HG03460 (cell line): ENCODE measurements around the gene ANKRD39.

Experiments
- ATAC-seq: cut with Tn5 transposase; IDR thresholded peaks from one replicate; pipeline ENCODE4 v1.9.1; 2021; ENCODE audit not compliant: unreplicated experiment

The ANKRD39 gene

DNA sequence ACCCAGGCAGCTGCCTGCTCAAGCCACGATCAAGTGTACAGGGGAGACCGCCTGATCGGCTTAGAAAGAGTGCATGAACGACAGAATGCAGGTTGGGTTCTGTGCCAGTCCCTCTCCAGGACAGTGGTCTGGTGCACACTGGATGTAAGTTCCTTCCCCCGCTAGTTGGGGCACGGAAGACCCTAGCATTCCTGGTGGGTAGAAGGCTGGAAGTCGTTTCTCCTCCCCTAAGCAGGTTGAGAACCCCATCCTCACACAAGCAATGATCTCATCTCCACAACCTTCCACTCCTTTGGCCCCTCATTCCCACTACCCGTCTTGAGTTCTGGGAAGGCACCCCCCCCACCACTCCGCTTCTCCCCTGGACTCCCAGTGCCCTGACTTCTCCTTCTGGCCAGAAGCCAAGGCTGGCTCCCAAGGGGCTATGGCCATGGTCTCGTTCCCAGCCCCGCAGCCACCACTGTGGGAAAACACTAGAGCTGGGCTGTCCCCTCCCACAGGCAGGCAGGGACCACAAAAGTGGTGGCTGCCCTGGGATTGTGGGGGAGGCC is 1.4 kb upstream of the ANKRD39 start:
- ATAC-seq = no peak

DNA sequence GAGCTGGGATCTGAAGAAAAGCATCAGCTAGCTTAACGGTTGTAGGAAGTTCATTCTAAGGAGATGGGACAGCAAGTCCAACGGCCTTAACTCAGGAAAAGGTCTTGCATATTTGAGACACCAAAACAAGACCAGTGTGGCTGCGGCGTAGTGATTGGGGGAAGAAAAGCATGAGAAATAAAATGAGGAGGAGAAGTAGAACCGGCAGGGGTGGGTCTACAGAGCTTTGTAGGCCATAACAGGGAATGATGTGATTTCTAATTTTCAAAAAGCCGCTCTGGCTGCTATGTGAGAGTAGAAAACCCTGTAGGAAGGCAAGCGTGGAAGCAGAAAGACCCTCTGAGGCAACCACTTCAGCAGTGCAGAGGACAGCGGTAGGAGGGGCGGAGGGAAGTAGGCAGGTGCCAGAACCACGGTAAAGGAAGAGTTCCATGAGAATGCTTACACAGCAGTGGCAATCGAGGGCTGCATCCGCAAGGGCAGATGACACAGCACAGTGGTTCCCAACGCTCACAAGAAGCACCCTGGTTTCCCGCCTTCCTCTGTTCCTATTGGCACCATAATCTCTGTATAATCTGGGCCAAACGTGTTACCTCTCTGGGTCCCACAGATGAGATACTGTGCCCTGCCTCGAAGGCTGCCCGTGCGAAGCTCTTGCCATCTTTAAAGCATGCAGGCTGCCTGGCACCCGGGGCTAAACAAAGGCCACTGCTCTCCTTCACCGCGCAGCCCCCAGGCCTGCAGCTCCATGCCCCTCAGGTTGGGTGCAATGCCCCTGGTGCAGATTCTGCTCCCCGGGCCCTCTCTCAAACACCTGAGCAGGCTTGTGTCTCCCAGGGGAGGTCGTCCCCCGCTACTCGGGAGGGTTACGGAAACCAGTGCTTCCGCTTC is 795 bp downstream of the ANKRD39 start:
- peak; percentile 21 for ATAC-seq

DNA sequence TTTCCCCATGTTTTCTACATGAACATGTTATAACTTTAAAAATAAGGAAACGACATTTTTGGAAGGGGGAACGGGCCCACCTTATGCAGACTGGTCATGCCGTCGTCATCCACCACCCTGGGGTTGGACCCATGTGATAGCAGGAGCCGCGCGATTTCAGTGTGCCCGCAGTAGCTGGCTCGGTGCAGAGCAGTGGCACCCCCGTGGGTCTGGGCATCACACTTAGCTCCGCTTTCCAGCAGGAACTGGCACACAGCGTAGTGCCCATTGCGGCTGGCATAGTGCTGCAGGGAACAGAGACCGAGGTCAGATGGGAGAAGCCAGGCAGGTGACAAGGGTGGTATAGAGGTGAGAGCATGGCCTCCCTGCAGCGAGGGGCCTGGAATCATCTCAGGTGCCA is 4.5 kb downstream of the ANKRD39 start:
- no peak for ATAC-seq

DNA sequence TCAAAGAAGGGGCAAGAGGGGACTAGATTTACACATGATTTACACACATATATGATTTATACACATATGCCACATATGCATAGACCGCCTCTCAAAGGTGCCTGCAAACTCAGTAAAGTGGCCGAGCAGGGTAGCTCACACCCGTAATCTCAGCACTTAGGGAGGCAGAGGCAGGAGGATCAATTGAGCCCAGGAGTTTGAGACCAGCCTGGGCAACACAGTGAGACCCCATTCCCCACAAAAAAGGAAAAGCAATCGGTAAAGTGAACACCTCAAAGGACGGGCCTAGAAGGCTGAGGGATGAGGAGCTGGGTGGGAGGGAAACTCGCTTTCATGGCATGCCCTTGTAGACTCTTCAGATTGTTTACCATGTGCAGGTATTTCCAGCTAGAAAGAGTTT is 5.1 kb downstream of the ANKRD39 start:
- ATAC-seq = no peak

DNA sequence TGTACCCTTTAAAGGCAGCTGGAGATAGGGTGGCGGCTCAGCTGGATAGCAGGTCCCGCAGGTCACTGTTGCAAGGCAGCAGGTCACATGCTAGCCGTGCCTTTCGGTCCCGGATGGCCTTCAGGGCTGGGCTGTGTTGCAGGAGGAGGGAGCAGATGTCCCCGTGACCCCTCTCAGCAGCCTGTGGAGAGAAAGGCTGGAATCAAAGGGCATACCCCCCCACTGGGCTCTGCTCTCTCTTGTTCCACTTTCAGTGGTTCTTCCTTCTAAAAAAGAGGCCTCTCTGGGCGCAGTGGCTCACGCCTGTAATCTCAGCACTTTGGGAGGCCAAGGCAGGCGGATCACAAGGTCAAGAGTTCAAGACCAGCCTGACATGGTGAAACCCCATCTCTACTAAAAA is 9.6 kb downstream of the ANKRD39 start:
- no peak for ATAC-seq

DNA sequence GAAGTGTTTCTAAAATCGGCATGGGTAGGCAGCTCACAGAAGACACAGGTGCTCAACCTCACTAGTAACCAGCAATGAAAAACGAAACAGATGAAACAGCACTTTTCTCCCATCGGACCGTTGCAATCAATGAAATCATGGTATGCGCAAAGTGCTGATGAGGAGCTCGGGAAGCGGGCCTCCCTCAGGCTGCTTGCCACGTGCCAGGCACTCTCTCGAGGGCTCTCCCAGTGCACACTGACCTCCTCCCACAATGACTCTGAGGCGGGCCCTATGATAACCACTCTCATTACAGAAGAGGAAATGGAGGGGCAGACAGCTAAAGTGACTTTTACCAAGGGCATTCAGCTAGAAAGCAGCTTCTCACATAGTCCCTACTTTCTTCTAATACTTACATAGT is 10.2 kb downstream of the ANKRD39 start:
- ATAC-seq = no peak

DNA sequence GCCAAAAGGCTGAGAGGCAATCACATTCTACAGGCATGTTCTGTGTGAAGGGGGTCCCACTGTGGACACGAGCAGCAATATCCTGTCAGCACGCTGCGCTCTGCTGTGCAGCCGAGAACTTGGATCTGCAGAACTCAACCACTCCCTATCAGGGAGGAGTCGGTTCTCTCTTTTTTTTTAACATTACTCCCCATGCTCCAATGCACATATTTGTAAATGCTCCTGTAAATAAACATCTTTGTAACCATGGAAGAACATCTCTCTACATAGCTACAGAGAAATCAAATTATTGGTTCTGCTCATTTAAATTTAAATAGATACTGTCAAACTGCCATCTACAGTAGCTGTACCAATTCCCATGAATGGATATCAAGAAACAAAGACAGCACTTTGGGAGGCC is 11.0 kb downstream of the ANKRD39 start:
- ATAC-seq = no peak

DNA sequence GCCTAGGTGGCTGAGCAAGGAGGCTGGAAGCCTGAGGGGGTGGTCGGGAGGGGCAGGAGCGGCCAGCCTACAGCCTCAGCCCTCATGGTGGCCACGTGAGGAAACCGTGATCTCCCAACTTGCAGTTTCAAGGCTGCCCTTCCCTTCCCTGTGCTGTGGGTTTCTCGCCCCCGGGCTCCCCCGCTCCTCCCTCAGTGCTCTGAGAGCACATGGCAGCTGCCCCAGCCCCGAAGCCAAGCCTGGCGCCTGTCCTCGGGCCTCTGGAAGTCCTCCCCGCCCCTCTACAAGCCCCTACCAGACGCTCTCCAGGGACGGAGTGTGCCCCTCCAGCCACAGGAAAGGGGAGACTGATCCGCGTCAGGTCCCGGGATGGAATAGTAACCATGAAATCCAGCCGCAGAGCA is 13.4 kb downstream of the ANKRD39 start:
- ATAC-seq = no peak

DNA sequence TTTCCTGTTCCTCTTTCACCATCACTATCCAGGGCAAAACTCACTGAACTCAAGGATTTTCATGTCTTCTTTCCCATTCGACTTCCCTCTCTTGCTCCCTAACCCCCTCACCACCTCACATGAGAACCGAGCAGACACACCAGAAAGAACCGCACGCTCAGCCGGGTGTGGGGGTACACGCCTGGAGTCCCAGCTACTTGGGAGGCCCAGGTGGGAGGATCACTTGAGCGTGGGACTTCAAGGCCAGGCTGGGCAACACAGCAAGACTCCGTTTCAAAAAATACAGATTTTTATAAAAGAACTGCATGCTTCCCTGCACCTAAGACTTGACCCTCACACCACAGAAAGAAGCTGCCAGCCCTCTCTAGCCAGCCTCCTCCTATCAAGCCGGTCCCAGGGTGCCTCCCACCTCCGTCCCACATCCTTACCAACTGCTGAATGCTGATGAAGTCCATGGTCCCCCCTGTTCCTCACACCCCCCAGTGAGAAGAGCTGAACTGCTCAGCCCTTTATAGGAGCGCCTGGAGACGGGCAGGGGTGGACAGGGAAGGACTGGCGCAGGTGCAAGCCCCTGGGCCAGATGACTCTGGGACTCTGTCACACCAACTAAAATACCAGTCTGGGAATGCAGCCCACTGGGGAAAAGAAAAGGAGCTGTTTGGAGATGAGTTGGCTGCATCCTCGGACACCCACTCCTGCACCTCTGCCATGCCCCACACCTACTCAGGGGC is 14.1 kb downstream of the ANKRD39 start, which contains the start of gene ANKRD23:
ANKRD23 (minus strand) TSS at position 484 of the 731 bp plus-strand sequence; CDS start at position 455, 29 bp downstream.
- no peak for ATAC-seq

DNA sequence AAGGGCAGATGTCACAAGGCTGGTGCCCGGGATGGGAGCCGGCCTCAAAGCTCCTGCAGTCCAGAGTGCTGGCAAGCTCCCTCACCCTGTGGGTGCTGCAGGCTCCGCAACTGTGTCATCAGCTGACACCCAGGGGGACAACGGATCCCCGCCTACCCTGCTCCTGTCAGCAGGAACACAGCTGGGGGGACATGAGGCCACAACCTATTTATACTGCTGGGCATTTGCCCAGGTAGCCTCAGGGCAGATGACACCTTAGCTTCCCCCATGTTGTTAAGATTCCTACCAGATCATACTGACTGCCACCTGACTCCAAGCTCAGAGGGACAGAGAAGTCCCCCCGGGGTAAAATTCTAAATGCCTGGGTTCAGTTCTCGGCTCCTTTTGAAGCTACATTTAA is 15.2 kb downstream of the ANKRD39 start:
- ATAC-seq = no peak

DNA sequence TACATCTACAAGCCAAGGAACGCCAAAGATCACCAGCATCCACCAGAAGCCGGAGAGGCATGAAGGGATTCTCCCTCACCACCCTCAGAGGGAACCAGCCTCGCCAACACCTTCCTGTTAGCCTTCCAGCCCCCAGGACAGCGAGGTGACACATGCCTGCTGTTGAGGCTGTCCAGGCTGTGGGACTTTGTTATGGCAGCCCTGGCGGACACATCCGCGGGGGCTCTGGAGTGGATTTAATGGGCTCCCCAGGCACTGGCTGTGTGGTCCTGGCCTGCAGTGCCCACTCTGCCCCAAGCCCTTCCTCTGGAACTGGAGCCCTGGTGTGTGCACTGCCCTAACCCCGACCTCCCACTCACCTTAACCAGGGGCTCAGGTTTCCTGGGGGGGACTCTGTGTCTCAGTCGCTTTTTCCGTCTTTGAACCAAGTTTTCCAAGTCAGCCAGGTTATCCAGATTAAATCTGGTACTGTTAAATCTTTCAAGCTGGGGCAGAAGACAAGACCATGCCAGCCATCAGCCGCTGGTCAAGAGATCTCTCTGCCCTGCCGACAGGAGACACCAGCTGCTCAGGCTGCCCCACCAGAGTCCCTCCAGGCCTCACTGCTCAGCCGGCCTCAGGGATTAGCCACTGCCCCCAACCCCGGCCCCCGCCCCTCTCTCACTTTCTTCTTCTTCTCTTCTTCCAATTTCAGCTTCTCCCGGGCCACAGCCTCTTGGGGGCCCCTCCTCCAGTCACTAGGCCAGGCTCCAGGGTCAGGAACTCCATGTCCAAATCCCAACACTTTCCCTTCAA is 15.9 kb downstream of the ANKRD39 start:
- ATAC-seq = no peak

DNA sequence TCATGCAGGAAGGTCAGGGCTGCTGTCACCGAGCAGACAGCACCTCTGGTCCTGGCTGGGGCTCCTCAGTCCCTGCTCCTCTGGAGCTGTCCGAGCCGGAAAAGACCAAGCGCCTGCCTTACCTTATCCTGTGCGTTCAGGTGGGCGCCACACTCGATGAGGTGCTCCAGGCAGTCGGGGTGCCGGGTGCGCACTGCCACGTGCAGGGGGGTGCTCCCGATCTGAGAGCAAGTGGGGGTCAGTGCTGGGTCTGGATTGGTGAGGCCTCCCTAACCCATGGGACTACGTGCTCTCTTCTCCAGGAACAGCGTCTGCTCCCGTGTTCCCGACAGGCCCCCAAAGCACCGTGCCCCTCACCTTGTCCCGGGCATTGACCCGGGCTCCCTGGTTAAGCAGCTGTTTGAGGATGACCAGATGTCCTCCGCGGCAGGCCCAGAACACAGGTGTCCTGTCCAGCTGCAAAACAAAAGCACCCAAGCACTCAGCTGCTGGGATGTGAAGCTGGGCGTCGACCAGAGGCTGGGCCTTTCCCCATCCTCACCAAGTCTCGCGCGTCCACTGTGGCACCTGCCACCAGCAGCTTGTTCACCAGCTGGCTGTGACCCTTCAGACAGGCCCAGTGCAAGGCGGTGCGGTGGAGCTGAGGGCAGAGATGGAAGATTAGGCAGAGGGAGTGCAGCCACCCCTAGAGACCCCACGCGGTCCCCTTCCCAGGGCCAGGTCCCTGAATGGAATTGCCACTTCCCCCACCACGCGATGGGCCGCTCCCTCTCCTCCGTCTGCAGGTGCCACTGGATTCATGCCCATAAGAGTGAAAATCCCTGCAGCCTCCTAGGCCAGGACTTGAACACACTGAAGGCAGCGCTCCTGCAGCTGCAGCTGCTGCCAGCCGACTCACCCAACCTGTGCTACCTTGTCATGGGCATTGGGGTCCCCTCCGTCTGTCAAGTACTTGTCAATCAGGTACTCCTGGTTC is 17.7 kb downstream of the ANKRD39 start:
- no peak for ATAC-seq

DNA sequence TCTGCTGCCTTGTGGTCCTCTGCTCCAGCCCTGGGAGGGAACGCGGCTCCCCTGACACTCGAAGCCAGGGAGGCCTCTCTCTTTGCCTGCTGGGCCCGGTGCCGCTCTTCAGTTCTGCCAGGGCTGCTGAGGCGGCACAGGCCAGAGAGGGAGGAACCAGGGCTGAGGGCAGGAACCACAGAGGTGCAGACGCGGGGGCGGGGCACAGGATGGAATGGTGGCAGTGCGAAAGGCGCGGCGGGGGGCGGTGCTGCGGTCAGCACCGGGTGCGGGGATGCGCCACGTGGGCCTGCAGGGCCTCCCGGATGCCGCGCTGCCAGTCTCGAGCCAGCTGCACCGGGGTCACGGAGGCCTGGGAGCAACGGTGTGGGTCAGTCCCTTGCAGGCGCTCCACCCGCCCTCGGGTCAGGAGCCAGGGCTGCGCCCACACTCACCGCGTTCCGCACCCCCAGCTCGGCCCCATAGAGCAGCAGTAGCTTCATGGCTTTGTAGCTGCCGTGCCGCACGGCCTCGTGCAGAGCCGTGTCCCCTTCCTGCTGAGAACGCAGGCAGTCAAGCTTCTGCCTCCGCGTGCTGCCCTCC is 18.4 kb downstream of the ANKRD39 start:
- ATAC-seq = peak; percentile 71

DNA sequence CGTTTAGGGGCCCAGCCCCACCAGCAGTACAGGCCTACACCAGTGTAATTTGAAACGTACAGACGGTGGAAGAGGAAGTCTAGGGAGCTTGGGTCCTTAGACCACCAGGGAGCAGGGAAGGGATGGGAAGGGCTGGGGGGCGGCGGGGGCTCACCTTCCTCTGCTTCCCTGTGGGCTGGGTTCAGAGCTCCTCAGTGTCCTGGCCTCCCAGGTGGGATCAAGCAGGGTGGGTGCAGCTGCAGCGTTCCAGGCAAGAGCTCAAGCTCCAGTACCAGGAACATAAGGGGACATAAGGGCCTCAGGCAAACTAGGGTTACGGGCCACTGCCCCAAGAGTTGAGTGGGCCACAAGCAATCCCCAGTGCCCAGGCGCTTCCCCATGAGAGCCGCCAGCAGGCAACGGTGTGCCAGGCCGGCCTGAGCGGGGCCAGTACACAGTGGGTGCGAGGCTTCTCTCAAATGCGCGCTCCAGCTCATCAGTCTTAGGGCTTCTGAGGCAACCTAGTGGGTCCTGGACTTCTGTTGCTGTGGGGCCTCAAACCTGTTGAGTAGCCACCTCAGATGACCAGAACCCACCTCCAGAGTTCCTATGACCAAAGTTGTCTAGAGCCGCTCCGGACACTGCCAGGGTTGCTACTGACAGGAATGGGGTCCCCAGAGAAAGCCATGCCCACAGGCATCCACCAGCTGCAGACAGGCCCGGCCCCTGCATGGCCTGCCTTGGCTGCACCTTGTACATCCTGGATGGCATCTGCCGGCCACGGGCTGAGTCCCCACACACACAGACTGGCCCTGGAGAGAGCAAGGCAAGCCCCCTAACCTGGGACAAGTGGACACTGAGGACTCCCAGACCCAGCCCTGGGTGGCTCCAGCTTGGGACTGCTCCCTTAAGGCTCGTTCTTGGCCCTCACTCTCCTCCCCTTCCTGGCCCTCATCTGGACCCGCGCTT is 19.2 kb downstream of the ANKRD39 start:
- ATAC-seq = no peak

DNA sequence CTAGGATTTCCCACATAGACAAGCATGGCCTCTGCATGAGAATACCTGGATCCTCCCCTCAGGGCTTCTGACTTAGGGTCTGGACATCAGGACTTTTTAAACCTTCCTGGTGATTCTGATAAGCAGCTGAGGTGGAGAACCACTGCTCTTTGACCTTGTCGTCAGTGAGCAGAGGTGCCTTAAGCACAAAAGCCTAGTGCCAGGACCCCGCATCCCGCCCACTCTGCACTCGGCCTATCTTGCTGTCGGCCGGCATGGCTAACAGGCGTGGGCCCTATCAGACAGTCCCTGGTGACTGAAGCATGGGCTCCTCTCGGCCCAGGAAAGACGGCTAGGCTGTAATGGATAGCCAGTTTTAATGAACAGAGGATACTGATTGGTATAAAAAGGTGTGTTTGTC is 20.2 kb downstream of the ANKRD39 start:
- ATAC-seq = no peak

DNA sequence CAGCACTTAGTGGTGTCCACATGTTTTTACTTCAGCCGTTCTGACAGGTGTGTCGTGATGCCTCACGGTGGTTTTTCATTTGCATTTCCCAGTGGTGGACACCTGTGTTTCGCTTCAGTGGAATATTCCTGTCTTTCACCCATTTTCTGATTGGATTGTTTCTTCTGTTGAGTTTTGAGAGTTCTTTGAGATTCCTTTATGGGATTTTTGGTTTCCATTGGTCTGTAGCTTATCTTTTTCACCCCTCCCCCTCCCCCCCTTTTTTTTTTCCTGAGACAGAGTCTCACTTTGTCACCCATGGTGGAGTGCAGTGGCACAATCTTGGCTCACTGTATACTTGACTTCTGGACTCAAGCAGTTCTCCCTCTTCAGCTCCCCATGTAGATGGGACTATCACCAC is 22.0 kb downstream of the ANKRD39 start:
- no peak for ATAC-seq

DNA sequence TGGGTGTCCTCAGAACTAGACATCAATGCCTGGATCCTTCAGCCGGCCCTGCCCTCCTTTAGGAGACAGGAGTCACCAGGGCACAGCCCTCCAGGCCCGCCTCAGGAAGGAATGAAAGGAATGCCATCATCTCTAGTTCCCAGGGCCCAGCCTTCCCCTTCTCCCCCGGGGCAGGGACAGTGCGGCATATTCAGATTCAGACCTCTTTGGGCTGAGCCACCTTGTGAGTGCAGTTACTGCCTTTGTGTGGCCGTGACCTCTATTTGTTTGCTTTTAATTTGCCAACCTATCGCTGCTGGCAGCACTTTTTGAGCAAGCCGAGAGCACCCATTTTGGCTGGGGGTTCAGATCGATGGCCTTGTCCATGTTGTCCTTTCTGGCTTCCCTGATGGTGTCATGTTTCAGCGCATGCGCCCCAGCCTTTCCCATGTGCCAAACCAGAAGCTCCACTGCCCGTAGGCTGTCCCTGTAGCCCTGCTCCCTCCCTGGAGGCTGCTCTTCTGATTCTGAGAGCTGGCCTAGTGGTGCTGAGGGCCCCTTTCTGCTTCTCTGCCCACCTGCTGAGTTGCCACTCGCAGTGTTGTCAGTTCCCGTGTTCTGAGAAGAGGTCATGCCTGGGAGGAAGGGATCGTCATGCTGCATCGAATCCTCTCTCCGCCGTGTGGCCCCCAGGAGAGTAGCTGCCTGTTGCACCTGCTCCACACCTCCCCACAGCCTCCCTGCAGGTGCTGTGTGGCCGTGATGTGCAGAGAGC is 24.9 kb downstream of the ANKRD39 start:
- no peak for ATAC-seq

DNA sequence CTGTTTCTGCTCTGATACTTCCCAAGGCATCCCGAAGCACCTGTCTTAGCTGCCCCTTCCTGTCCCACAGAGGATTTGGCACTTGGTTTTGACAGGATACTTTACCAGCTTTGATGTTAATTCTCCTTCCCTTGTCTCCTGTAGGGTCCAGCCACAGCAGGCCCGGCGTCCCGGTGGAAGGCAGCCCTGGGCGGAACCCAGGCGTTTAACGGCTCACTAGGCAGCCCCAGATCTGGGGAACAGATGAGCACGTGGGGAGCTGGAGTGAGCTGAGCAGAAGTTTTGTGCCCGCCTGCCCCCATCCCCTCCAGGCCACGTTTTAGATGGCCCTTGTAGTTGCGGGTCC is 25.4 kb downstream of the ANKRD39 start:
- ATAC-seq = no peak
